Neural progenitor cell (in vitro differentiated cells): Measurements from ENCODE around the gene LMO1. TPM values are rescaled to one million over a fixed set of nuclear protein-coding genes. Genes with fewer than 3 reads are reported as not detected.
A peak's percentile ranks its signal among the peaks of the same experiment; 100 is the strongest.

ENCODE experiments used
- DNase-seq: peaks from one replicate; pipeline ENCODE4 v3.0.0-alpha.2; 2016; ENCODE audit warnings: low spot score
- H2AFZ ChIP-seq: fragments of 200-600 bp; sonication (generic); replicated peaks from 2 replicates; pipeline ENCODE4 v1.6.1; 2016; ENCODE audit warnings: antibody characterized with exemption
- H3F3A ChIP-seq: fragments of 200-600 bp; sonication (generic); 2 replicates; pipeline ENCODE4 v1.6.1; 2016; ENCODE audit warnings: antibody characterized with exemption, low read depth
- H3K27ac ChIP-seq: fragments of 200-600 bp; sonication (generic); 2 replicates; pipeline ENCODE4 v1.5.1; 2016; ENCODE audit warnings: mild to moderate bottlenecking
- H3K27me3 ChIP-seq: fragments of 200-600 bp; sonication (generic); 2 replicates; pipeline ENCODE4 v1.6.1; 2016; ENCODE audit warnings: mild to moderate bottlenecking, moderate library complexity
- H3K36me3 ChIP-seq: fragments of 200-600 bp; sonication (generic); 2 replicates; pipeline ENCODE4 v1.5.1; 2016
- H3K4me1 ChIP-seq: fragments of 200-600 bp; sonication (generic); 2 replicates; pipeline ENCODE4 v1.6.1; 2016; ENCODE audit warnings: mixed run types
- H3K4me2 ChIP-seq: fragments of 200-600 bp; sonication (generic); 2 replicates; pipeline ENCODE4 v1.6.1; 2016
- H3K4me3 ChIP-seq: fragments of 200-600 bp; sonication (generic); 2 replicates; pipeline ENCODE4 v1.5.1; 2016
- H3K79me2 ChIP-seq: fragments of 200-600 bp; sonication (generic); 2 replicates; pipeline ENCODE4 v1.6.1; 2016; ENCODE audit warnings: low read depth
- H3K9ac ChIP-seq: fragments of 200-600 bp; sonication (generic); 2 replicates; pipeline ENCODE4 v1.6.1; 2016
- H3K9me3 ChIP-seq: fragments of 200-600 bp; sonication (generic); 2 replicates; pipeline ENCODE4 v1.5.1; 2016; ENCODE audit warnings: low read depth
- H4K20me1 ChIP-seq: fragments of 200-600 bp; sonication (generic); 2 replicates; pipeline ENCODE4 v1.6.1; 2016; ENCODE audit warnings: low read depth
- H3K27ac Mint-ChIP-seq: 3 replicates; pipeline ENCODE4 v1.8.0; 2021; ENCODE audit warnings: mixed read lengths
- H3K27me3 Mint-ChIP-seq: 2 replicates; pipeline ENCODE4 v1.8.0; 2022; ENCODE audit warnings: low read depth, mild to moderate bottlenecking, inconsistent platforms, moderate library complexity, mixed read lengths; ENCODE audit not compliant: insufficient read depth
- H3K36me3 Mint-ChIP-seq: 3 replicates; pipeline ENCODE4 v1.8.0; 2021; ENCODE audit warnings: mixed read lengths
- H3K4me1 Mint-ChIP-seq: 3 replicates; pipeline ENCODE4 v1.8.0; 2021; ENCODE audit warnings: mixed read lengths
- H3K4me3 Mint-ChIP-seq: 3 replicates; pipeline ENCODE4 v1.8.0; 2021; ENCODE audit warnings: mild to moderate bottlenecking, moderate library complexity, mixed read lengths
- H3K9me3 Mint-ChIP-seq: 3 replicates; pipeline ENCODE4 v1.8.0; 2020; ENCODE audit warnings: mixed read lengths
- CTCF ChIP-seq: fragments of 200-600 bp; sonication (generic); IDR thresholded peaks from 2 replicates; pipeline ENCODE4 v1.5.1; 2017; ENCODE audit warnings: antibody characterized with exemption, mild to moderate bottlenecking
- EZH2 ChIP-seq: fragments of 200-600 bp; sonication (generic); IDR thresholded peaks from 2 replicates; pipeline ENCODE4 v1.6.1; 2017; ENCODE audit warnings: antibody characterized with exemption, mild to moderate bottlenecking, moderate library complexity
- EZH2phosphoT487 ChIP-seq: fragments of 200-600 bp; sonication (generic); IDR thresholded peaks from 2 replicates; pipeline ENCODE4 v1.6.1; 2017; ENCODE audit warnings: antibody characterized with exemption
- total RNA-seq: library from RNA; depleted of rRNA; stranded (reverse); fragments of >200 nt; gene quantifications from 2 replicates; pipeline ENCODE4 v1.2.3, GENCODE V29; 2015; ENCODE audit warnings: low replicate concordance

LMO1 gene
- total RNA-seq, 1 donor from 2014 or later = 2.9 TPM

- no peaks in the 10 kb centered on the region for H3K36me3 ChIP-seq
- TF ChIP-seq EZH2 = no peak
- no peak for TF ChIP-seq CTCF
- TF ChIP-seq EZH2phosphoT487 = no peak
- no peaks in the 10 kb centered on the region for H3K27me3 ChIP-seq
- H3K4me1 ChIP-seq = peaks cover 32% of the 10 kb centered on the region
- Mint-ChIP-seq H3K4me3 (no peak overlapping the region), H3K27me3 (peaks cover 13% of the 10 kb centered on the region), H3K36me3 (no peaks in the 10 kb centered on the region), H3K27ac (no peak overlapping the region), H3K9me3 (no peaks in the 10 kb centered on the region), H3K4me1 (peaks cover 33% of the 10 kb centered on the region)
- H3K9ac ChIP-seq = no peak overlapping the region
- H3K4me3 ChIP-seq = no peak overlapping the region
- peaks cover 16% of the 10 kb centered on the region for H3F3A ChIP-seq
- H2AFZ ChIP-seq = no peak overlapping the region
- peak; percentile 23 for DNase-seq
- H3K27ac ChIP-seq = no peak overlapping the region
- no peaks in the 10 kb centered on the region for H3K79me2 ChIP-seq
- peak overlapping the region; percentile 31 for H3K4me2 ChIP-seq
- H4K20me1 ChIP-seq = peaks cover 12% of the 10 kb centered on the region
- H3K9me3 ChIP-seq = no peaks in the 10 kb centered on the region
Observed at GRCh38 chr11:8310743-8311298, 47.1 kb upstream of the LMO1 start.

GRCh38 chr11:8309862-8310261 lies 46.2 kb upstream of the LMO1 start:
- Mint-ChIP-seq H3K36me3 (peaks cover 2% of the 10 kb centered on the region), H3K4me3 (no peak overlapping the region), H3K4me1 (peaks cover 26% of the 10 kb centered on the region), H3K9me3 (peaks cover 2% of the 10 kb centered on the region), H3K27me3 (peaks cover 10% of the 10 kb centered on the region), H3K27ac (peak overlapping the region; percentile 33)
- H3K9me3 ChIP-seq = peaks cover 9% of the 10 kb centered on the region
- no peak for DNase-seq
- peaks cover 31% of the 10 kb centered on the region for H3K4me1 ChIP-seq
- no peaks in the 10 kb centered on the region for H3K36me3 ChIP-seq
- H3K27me3 ChIP-seq = no peaks in the 10 kb centered on the region
- H2AFZ ChIP-seq = no peak overlapping the region
- no peak overlapping the region for H3K4me2 ChIP-seq
- no peak overlapping the region for H3K4me3 ChIP-seq
- H3K9ac ChIP-seq = no peak overlapping the region
- no peak overlapping the region for H3K27ac ChIP-seq
- TF ChIP-seq EZH2 (no peak), CTCF (no peak), EZH2phosphoT487 (no peak)
- peaks cover 13% of the 10 kb centered on the region for H3F3A ChIP-seq
- H3K79me2 ChIP-seq = no peaks in the 10 kb centered on the region
- peaks cover 12% of the 10 kb centered on the region for H4K20me1 ChIP-seq

GRCh38 chr11:8309311-8309710 lies 45.6 kb upstream of the LMO1 start:
- peaks cover 3% of the 10 kb centered on the region for H3K36me3 Mint-ChIP-seq
- Histone ChIP-seq H3K4me1 (peaks cover 27% of the 10 kb centered on the region), H3F3A (peaks cover 11% of the 10 kb centered on the region), H3K9ac (no peak overlapping the region), H3K79me2 (no peaks in the 10 kb centered on the region), H2AFZ (no peak overlapping the region), H3K4me2 (no peak overlapping the region), H3K9me3 (peaks cover 10% of the 10 kb centered on the region), H3K4me3 (no peak overlapping the region), H4K20me1 (peaks cover 12% of the 10 kb centered on the region), H3K27ac (no peak overlapping the region), H3K36me3 (no peaks in the 10 kb centered on the region), H3K27me3 (no peaks in the 10 kb centered on the region)
- peaks cover 20% of the 10 kb centered on the region for H3K4me1 Mint-ChIP-seq
- H3K9me3 Mint-ChIP-seq = peaks cover 6% of the 10 kb centered on the region
- no peak overlapping the region for H3K27ac Mint-ChIP-seq
- TF ChIP-seq CTCF (no peak), EZH2phosphoT487 (no peak), EZH2 (no peak)
- no peak for DNase-seq
- H3K4me3 Mint-ChIP-seq = no peak overlapping the region
- peaks cover 10% of the 10 kb centered on the region for H3K27me3 Mint-ChIP-seq
